HL-60 (cell line): ENCODE results near the gene ARMH3.

Experiments
- CTCF ChIP-seq: IDR thresholded peaks from one replicate; pipeline ENCODE4 v1.5.1; 2011; ENCODE audit warnings: low read length, control low read depth, inconsistent platforms; ENCODE audit not compliant: insufficient read depth
- GABPA ChIP-seq: IDR thresholded peaks from 2 replicates; pipeline ENCODE4 v1.6.1; 2012; ENCODE audit warnings: low read depth
- POLR2AphosphoS5 ChIP-seq: IDR thresholded peaks from 2 replicates; pipeline ENCODE4 v1.6.1; 2012; ENCODE audit warnings: low read depth
- REST ChIP-seq: IDR thresholded peaks from 2 replicates; pipeline ENCODE4 v1.6.1; 2012; ENCODE audit warnings: low read depth; ENCODE audit not compliant: insufficient replicate concordance

GRCh38 chr10:102003541-102003940 lies 52.4 kb downstream of the ARMH3 start:
- TF ChIP-seq CTCF (no peak), GABPA (no peak), POLR2AphosphoS5 (no peak), REST (no peak)
